Glomerular endothelial cell (primary cell): Measurements from ENCODE around the gene NUDC. TPM values are rescaled to one million over a fixed set of nuclear protein-coding genes. Genes with fewer than 3 reads are reported as not detected.
"Not testable (repeated sequence)": the region's sequence is repeated elsewhere in the genome, so short reads cannot be mapped to it uniquely, and the experiment has no call there.

Experiments
- DNase-seq: peaks from one replicate; pipeline ENCODE4 v3.0.0-alpha.2; 2011; ENCODE audit warnings: low read depth, low spot score; ENCODE audit errors: extremely low read depth
- total RNA-seq: library from RNA; depleted of rRNA; stranded (reverse); fragments of >200 nt; gene quantifications from 2 replicates; pipeline ENCODE4 v1.2.3, GENCODE V29; 2015

Gene NUDC
- total RNA-seq, 1 donor from 2014 or later = 87.2 TPM

DNA sequence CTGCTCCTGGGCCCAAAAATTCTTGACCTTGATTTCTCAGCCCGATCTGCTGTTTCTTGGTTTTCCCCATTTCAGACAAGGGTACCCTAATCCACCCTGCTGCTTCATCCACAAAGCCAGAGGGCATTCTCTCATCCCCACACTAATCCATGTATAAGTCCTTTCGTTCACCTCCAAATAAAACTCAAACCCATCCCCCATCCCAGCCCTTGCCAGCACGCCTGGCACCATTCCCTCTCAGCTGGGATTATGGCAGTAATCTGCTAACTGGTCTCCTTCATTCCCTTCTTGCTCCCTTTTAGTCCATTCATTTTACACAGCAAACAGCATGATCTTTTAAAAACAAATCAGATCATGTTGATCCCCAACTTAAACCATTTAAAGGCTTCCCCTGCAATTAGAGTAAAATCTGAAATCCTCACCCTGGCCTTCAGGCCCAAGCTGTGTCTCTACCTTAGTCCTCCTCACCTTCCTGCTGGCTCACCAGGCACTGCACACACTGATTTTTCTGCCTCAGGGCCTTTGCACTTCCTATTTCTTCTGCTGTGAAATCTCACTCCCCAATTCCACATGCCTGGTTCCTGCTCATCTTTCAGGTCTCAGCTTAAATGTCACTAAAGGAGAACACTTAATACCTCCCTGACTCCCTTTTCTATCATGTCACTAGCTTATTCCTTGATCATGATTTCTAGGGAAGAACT lies 59.8 kb downstream of the NUDC start:
- no peak for DNase-seq

- no peak for DNase-seq
Observed at GRCh38 chr1:26983863-26984262, 62.3 kb downstream of the NUDC start.

GRCh38 chr1:26984291-26984690 lies 62.7 kb downstream of the NUDC start:
- DNase-seq = no peak

DNA sequence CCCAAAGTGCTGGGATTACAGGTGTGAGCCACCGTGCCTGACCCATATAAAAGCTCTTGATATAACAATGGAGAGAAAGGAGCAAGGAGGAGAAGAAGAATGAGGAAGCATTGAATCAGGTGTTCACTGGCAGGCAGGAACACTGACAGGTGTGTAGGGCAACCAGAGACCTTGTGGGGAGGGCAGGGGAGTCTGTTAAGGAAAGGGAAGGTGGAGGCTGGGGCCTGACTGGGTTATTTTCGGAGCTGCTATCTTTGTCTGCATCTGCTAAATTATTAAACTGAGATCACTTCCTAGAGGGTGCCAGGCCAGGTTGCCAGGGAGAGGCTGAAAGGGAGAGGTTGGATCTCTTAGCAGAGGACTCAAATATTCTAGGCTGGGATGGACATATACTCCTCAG lies 65.1 kb downstream of the NUDC start:
- DNase-seq = no peak

DNA sequence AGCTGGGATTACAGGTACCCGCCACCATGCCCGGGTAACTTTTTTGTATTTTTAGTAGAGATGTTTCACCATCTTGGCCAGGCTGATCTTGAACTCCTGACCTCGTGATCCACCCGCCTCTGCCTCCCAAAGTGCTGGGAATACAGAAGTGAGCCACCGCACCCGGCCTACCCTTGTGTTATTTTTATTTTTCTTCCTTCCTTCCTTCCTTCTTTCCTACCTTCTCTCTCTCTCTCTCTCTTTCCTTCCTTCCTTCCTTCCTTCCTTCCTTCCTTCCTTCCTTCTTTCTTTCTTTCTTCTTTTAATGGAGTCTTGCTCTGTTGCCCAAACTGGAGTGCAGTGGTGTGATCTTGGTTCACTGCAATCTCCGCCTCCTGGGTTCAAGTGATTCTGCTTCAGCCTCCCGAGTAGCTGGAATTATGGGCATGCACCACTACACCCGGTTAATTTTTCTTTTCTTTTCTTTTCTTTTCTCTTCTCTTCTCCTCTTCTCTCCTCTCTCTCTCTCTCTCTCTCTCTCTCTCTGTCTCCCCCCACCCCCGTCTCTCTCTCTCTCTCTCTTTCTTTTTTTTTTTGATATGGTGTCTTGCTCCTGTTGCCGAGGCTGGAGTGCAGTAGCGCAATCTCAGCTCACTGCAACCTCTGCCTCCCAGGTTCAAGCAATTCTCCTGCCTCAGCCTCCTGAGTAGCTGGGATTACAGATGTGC lies 68.0 kb downstream of the NUDC start:
- not testable (repeated sequence) for DNase-seq

DNA sequence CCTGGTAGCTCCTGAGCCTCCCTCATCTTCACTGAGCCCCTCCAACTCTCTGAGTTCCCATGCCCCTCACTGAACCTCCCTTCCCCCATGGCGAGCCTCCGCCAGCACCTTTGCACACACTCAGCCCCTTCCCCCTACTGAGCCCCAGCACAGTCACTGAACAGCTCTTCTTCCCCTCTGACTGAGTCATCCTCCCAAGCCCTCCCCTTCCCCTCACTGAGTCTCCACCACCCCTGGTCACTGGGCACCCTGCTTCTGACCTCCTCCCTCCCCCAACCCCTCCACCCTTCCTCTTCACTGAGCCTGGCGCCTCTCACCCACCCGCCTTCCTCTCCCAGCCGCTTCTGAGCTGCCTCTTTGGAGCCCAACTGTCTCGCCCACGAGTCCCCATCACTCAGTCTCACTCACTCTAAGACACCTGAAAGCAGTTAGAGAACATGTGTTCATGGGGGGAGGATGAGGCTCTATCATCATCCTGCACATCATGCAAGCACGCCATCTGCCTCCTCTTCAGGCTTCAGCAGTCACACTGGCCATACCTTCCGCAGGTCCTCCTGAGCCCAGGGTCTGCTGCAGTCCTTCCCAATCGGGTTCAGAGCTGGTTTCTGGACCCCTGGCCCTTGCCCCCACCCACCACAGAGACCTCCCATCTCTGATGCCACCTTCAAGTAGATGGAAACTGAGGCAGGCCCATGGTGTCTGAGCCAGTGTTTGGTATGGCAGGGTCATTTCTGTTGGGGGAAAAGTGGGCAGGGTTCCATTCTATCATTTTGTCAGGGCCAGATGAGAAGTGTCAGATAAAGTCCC lies 70.0 kb downstream of the NUDC start:
- no peak for DNase-seq

- DNase-seq = no peak
Observed at GRCh38 chr1:26993237-26994019, 71.9 kb downstream of the NUDC start, which contains the start of gene TRNP1. TRNP1 (plus strand) TSS chr1:26993692; CDS start chr1:26993787, 95 bp downstream.

DNA sequence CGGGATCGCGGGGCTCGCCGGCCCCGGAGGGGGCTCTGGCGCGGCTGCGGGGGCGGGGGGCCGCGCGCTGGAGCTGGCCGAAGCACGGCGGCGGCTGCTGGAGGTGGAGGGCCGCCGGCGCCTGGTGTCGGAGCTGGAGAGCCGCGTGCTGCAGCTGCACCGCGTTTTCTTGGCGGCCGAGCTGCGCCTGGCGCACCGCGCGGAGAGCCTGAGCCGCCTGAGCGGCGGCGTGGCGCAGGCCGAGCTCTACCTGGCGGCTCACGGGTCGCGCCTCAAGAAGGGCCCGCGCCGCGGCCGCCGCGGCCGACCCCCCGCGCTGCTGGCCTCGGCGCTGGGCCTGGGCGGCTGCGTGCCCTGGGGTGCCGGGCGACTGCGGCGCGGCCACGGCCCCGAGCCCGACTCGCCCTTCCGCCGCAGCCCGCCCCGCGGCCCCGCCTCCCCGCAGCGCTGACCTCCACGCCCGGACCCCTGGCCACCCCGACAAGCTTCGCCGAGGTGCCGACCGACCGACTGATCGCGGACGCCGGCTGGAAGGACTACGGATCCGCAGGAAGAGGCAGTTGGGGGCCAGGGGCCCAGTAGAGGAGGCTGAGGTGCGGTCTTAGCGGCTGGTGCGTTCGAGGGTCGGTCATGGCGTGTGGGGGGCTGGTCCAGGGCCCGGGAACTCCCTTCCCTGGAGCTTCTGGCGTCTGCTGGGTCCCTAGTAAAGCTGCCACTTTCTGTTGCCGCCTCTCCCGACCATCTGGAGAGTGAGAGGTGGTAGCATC lies 72.7 kb downstream of the NUDC start:
- no peak for DNase-seq

DNA sequence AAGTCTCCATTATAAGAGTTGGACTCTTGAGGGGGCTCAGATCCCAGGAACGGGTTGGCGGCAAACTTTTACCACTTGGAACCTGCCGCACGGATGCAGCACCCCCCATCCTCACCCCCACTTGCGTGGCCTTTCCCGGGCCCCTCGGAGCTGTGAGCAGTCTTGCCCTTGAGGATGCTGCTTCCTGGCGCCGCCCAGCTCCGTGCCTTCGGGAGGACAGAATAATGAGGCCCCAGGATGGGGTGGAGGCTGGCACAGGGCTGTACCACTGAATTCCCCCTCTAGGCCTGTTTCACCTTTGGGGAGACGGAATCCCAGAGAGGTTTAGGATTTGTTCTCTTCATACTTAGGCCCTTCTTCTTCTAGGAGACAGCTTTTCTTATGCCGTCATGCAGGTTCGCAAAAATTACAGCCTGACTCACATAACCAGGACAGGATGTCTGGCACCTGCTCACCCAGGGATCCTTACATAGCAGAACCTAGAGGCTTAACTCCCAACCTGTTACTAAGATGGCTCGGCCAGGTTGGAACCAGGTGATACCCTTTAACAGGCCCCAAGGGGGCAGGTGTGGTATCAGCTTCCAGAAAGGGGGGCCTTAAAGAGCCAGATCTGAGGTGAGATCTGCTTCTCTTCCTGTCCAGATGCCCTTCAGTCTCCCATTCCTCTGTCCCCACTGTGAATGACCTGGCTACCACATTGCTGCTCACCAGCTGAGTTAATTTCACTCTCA lies 73.4 kb downstream of the NUDC start:
- DNase-seq = no peak

DNA sequence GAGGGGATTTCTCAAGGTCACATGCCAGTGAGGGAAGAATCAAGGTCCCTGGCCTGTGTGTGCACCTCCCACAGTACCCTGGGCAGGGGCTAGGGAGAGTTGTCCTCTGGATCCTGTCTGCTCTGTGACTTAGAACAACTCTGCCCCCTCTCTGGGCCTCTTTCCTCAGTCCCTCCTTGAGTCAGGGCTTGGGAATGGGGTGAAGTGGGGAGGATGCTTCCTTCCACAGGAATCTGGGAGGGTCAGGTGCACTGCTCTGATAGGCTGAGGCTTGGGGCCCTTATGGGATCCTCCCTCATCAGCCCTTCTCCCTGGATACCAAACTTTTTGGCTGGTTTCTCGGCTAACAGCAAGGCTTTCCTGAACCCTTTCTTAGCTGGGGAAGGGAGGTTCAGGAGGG lies 74.5 kb downstream of the NUDC start:
- DNase-seq = no peak

Other genes starting within 250 kb of the NUDC start
- gene ARID1A, start 225.7 kb upstream of the NUDC start, total RNA-seq = 41.8 and 67.8 TPM in 2 replicates
- 6.0 and 9.5 TPM in 2 replicates for gene PIGV, start 133.8 kb upstream of the NUDC start, total RNA-seq
- 23.2 and 24.4 TPM in 2 replicates for gene ZDHHC18, start 95.1 kb upstream of the NUDC start, total RNA-seq
- 4.2 TPM in 1 of 2 replicates, not detected in the other for gene SFN, start 58.6 kb upstream of the NUDC start, total RNA-seq
- gene GPN2, start 31.5 kb upstream of the NUDC start, total RNA-seq = 9.5 TPM in 2 replicates
- gene GPATCH3, start 21.3 kb upstream of the NUDC start, total RNA-seq = 4.4 and 7.1 TPM in 2 replicates
- gene NR0B2, start 7.8 kb upstream of the NUDC start, total RNA-seq = not detected in 2 replicates
- not detected in 2 replicates for gene KDF1, start 38.7 kb downstream of the NUDC start, total RNA-seq
- gene TRNP1, start 71.9 kb downstream of the NUDC start, total RNA-seq = 65.4 and 169 TPM in 2 replicates
- gene TENT5B, start 91.1 kb downstream of the NUDC start, total RNA-seq = 1.3 and 2.5 TPM in 2 replicates
- gene SLC9A1, start 233.4 kb downstream of the NUDC start, total RNA-seq = 64.3 and 112 TPM in 2 replicates